Measurements from ENCODE around the gene SLC35F1.

SLC35F1 gene

DNA sequence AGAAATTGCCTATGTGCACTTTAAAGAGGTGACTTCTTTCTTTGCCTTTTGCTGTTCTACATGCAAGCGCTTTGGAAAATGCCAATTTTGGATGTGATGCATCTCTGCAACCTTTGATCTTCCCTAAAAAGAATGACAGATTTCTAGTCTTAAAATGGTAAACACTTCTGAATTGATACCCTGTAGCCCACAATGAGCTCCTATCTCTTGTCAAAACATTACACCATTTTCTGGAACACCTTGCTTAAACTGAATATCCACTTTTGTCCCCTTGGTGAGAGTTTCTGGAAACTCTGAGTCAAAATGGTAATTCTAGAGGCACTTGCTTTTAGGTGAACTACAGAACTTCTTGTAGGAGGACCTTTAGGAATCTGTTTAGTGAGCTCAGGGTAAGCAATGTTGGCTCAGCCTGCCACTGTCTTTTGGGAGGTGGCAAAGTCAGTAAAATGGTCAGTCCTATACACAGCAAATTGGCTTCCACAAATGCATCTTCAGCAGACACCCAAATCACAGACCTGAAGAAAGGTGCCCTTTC is 216.5 kb downstream of the SLC35F1 start:
- H3K36me3 ChIP-seq (ENCODE audit: insufficient read depth) = no peaks in the 10 kb centered on the region
- H3K4me3 ChIP-seq (IDR thresholded peaks at IDR 0.05; ENCODE audit: insufficient read depth, low read depth, low read length) = no peak overlapping the region
- no peaks in the 10 kb centered on the region for H3K27me3 ChIP-seq (ENCODE audit: insufficient read depth, low read depth)
- H4K20me1 ChIP-seq (ENCODE audit: insufficient read depth) = no peaks in the 10 kb centered on the region
- H3K9ac ChIP-seq = no peak overlapping the region
- no peaks in the 10 kb centered on the region for H3K79me2 ChIP-seq (ENCODE audit: insufficient read depth, low read depth)
- TF ChIP-seq, protein P1, sequence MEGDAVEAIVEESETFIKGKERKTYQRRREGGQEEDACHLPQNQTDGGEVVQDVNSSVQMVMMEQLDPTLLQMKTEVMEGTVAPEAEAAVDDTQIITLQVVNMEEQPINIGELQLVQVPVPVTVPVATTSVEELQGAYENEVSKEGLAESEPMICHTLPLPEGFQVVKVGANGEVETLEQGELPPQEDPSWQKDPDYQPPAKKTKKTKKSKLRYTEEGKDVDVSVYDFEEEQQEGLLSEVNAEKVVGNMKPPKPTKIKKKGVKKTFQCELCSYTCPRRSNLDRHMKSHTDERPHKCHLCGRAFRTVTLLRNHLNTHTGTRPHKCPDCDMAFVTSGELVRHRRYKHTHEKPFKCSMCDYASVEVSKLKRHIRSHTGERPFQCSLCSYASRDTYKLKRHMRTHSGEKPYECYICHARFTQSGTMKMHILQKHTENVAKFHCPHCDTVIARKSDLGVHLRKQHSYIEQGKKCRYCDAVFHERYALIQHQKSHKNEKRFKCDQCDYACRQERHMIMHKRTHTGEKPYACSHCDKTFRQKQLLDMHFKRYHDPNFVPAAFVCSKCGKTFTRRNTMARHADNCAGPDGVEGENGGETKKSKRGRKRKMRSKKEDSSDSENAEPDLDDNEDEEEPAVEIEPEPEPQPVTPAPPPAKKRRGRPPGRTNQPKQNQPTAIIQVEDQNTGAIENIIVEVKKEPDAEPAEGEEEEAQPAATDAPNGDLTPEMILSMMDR (conservative IDR thresholded peaks at IDR 0.05; ENCODE audit: low read depth, low read length) = no peak
- no peak overlapping the region for H3K27ac ChIP-seq
- H3K4me1 ChIP-seq (ENCODE audit: low read depth, poor library complexity, severe bottlenecking) = no peaks in the 10 kb centered on the region
- no peak overlapping the region for H3K4me2 ChIP-seq
- H2AFZ ChIP-seq (ENCODE audit: low read depth) = no peak overlapping the region

DNA sequence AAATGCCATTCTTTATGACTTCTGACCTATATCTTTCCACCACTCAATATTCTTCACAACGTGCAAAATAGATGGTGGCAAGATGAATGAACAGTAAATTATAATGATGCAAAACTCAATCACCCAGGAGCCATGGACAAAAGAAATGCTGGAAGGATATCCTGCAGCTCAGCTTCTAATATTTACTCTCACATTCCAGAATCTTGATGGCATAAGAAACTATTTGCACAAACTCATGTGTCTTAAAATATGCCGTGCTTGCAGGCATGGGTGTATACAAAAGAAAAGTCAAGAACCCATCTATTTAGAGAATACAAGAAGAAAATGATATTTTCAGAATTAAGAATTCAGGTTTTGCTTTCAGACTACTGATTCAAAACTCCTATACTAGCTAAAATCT is 217.8 kb downstream of the SLC35F1 start:
- no peak overlapping the region for H3K4me3 ChIP-seq (IDR thresholded peaks at IDR 0.05; ENCODE audit: insufficient read depth, low read depth, low read length)
- no peaks in the 10 kb centered on the region for H4K20me1 ChIP-seq (ENCODE audit: insufficient read depth)
- no peak overlapping the region for H3K27ac ChIP-seq
- H3K79me2 ChIP-seq (ENCODE audit: insufficient read depth, low read depth) = no peaks in the 10 kb centered on the region
- no peaks in the 10 kb centered on the region for H3K27me3 ChIP-seq (ENCODE audit: insufficient read depth, low read depth)
- no peaks in the 10 kb centered on the region for H3K4me1 ChIP-seq (ENCODE audit: low read depth, poor library complexity, severe bottlenecking)
- no peaks in the 10 kb centered on the region for H3K36me3 ChIP-seq (ENCODE audit: insufficient read depth)
- no peak overlapping the region for H3K4me2 ChIP-seq
- no peak overlapping the region for H3K9ac ChIP-seq
- TF ChIP-seq, protein P1 (conservative IDR thresholded peaks at IDR 0.05; ENCODE audit: low read depth, low read length) = no peak
- H2AFZ ChIP-seq (ENCODE audit: low read depth) = no peak overlapping the region

DNA sequence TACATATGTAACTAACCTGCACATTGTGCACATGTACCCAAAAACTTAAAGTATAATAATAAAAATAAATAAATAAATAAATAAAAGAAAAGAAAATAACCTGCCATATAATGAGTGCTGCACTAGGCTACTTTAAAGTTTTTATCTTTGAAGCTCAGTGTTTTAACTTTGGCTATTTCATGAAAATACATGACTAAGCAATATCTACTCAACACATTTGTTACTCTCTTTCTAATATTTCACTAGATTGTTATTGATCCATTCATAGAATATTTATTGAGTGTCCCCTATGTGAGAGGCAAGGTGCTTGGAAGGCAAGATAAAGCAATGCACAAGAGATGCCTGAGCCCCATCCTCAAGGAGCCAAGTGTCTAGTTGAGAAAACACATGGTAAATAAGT is 221.7 kb downstream of the SLC35F1 start:
- Histone ChIP-seq H3K79me2 (ENCODE audit: insufficient read depth, low read depth) (no peaks in the 10 kb centered on the region), H3K9ac (no peak overlapping the region), H3K4me2 (no peak overlapping the region), H3K27me3 (ENCODE audit: insufficient read depth, low read depth) (no peaks in the 10 kb centered on the region), H2AFZ (ENCODE audit: low read depth) (no peak overlapping the region), H3K4me1 (ENCODE audit: low read depth, poor library complexity, severe bottlenecking) (no peaks in the 10 kb centered on the region), H3K36me3 (ENCODE audit: insufficient read depth) (no peaks in the 10 kb centered on the region), H3K27ac (no peak overlapping the region), H4K20me1 (ENCODE audit: insufficient read depth) (no peaks in the 10 kb centered on the region), H3K4me3 (IDR thresholded peaks at IDR 0.05; ENCODE audit: insufficient read depth, low read depth, low read length) (no peak overlapping the region)
- TF ChIP-seq, protein P1 (conservative IDR thresholded peaks at IDR 0.05; ENCODE audit: low read depth, low read length) = no peak

DNA sequence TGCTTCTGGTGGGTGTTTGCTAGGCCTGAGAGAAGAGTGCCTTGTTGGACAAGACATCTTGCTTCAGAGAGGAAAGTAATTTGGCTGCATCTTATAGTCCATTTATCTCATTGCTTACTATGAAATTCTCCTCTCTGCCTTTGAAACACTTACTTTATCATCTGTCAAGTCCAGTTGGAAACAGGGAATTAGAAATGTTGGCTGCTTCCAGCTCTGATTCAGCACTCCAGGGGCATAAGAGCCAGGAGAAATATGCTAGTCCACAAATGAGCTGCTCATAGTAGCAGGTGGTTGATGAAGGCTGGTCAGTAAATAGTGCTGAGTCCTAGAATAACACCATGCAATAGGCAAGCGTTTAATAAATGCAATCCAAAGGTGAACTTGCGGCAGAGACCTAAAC is 227.1 kb downstream of the SLC35F1 start:
- H4K20me1 ChIP-seq (ENCODE audit: insufficient read depth) = no peaks in the 10 kb centered on the region
- no peak overlapping the region for H3K9ac ChIP-seq
- H3K27ac ChIP-seq = no peak overlapping the region
- H3K27me3 ChIP-seq (ENCODE audit: insufficient read depth, low read depth) = no peaks in the 10 kb centered on the region
- H3K36me3 ChIP-seq (ENCODE audit: insufficient read depth) = no peaks in the 10 kb centered on the region
- no peak overlapping the region for H3K4me3 ChIP-seq (IDR thresholded peaks at IDR 0.05; ENCODE audit: insufficient read depth, low read depth, low read length)
- no peak overlapping the region for H2AFZ ChIP-seq (ENCODE audit: low read depth)
- no peak overlapping the region for H3K4me2 ChIP-seq
- no peaks in the 10 kb centered on the region for H3K4me1 ChIP-seq (ENCODE audit: low read depth, poor library complexity, severe bottlenecking)
- no peaks in the 10 kb centered on the region for H3K79me2 ChIP-seq (ENCODE audit: insufficient read depth, low read depth)
- TF ChIP-seq, protein P1 (conservative IDR thresholded peaks at IDR 0.05; ENCODE audit: low read depth, low read length) = no peak

All from KMS-11 (cell line).